CD4-positive, alpha-beta T cell treated with Interleukin-6 for 4 hours (primary cell): ENCODE measurements around the gene SOWAHA.

Experiments
- DNase-seq: peaks from one replicate; pipeline ENCODE4 v3.0.0-alpha.2; 2020; ENCODE audit warnings: mixed read lengths

Gene SOWAHA

GRCh38 chr5:132812781-132813598 is at the start of gene SOWAHA:
Gene SOWAHA, plus strand, starts transcription at chr5:132813302. Its CDS starts 320 bp downstream, at chr5:132813622.
- peak; percentile 23 for DNase-seq

- no peak for DNase-seq
These were observed 49.1 kb upstream of the SOWAHA start for GRCh38 chr5:132764051-132764450.

GRCh38 chr5:132764671-132765238 is 48.3 kb upstream of the SOWAHA start:
- DNase-seq: no peak

- no peak for DNase-seq
These were observed 47.6 kb upstream of the SOWAHA start for GRCh38 chr5:132765311-132766019.

- no peak for DNase-seq
These were observed 46.9 kb upstream of the SOWAHA start for GRCh38 chr5:132766020-132766805.

GRCh38 chr5:132766806-132767055 is 46.4 kb upstream of the SOWAHA start:
- DNase-seq: no peak

GRCh38 chr5:132767150-132767549 is 46.0 kb upstream of the SOWAHA start:
- DNase-seq: no peak

GRCh38 chr5:132768485-132768868 is 44.6 kb upstream of the SOWAHA start:
- no peak for DNase-seq

GRCh38 chr5:132770476-132771159 is 42.5 kb upstream of the SOWAHA start:
- no peak for DNase-seq

- DNase-seq: no peak
These were observed 41.6 kb upstream of the SOWAHA start for GRCh38 chr5:132771503-132771998.

- DNase-seq: no peak
These were observed 40.6 kb upstream of the SOWAHA start for GRCh38 chr5:132772291-132773070.

GRCh38 chr5:132773114-132773513 is 40.0 kb upstream of the SOWAHA start:
- no peak for DNase-seq

GRCh38 chr5:132773601-132774355 is 39.3 kb upstream of the SOWAHA start:
- DNase-seq: no peak

- DNase-seq: no peak
These were observed 38.7 kb upstream of the SOWAHA start for GRCh38 chr5:132774406-132774805.

GRCh38 chr5:132774896-132775295 is 38.2 kb upstream of the SOWAHA start:
- DNase-seq: no peak

- DNase-seq: no peak
These were observed 37.6 kb upstream of the SOWAHA start for GRCh38 chr5:132775476-132775961.

- DNase-seq: peak; percentile 8
These were observed 36.8 kb upstream of the SOWAHA start for GRCh38 chr5:132776131-132776937.

GRCh38 chr5:132776938-132777208 is 36.2 kb upstream of the SOWAHA start:
- no peak for DNase-seq

GRCh38 chr5:132777209-132778069 is 35.7 kb upstream of the SOWAHA start, which contains the start of gene SEPTIN8:
Gene SEPTIN8, minus strand, starts transcription at chr5:132777239. Its CDS starts 102 bp downstream, at chr5:132777137.
- peak; percentile 42 for DNase-seq
